GM21423 (cell line): Measurements from ENCODE around the gene AKR1C2.
"Not testable (repeated sequence)": the region's sequence is repeated elsewhere in the genome, so short reads cannot be mapped to it uniquely, and the experiment has no call there.

ENCODE experiments used
- ATAC-seq: cut with Tn5 transposase; IDR thresholded peaks from one replicate; pipeline ENCODE4 v1.9.1; 2021; ENCODE audit warnings: mild to moderate bottlenecking, moderate library complexity; ENCODE audit not compliant: unreplicated experiment

Gene AKR1C2

DNA sequence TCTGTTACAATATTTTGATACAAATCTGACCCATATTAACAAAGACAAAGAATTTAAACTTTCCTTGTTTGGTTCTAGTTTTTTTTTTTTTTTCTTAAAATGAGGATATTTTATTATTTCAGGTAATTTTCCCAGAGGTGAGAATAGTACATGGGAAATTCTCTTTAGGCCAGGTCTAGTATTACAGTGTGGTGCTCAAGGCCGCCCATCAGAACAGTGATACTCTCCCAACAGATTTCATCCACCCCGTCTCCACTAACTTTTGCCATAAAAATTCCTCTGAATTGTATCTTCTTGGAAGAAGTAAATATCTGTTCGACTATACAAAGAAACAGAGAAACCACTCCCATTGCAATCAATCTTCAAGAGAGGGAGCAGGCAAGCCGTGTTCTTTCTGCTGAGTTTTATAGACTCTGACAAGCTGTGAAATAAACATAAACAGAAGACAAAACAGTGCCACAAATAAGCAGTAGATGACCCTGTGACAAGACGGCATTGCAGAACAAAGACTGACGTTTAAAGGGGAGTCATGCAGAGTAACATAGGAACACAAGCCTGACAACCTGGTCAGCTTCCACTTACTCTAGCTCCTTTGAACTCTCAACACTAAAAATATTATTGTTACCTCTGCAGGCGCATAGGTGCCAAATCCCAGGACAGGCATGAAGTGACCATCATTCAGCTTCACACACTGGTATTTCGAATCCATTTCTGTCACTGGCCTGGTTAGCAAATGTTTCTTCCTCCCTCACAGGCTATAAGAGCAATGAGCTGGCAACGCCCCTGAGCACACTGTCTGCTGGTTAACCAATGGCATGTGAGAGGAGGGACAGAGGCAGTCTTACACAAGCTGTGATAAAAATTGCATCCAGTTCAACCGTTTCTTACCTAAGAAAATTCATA is at the start of gene AKR1C2:
AKR1C2 (minus strand) TSS at position 731 of the 903 bp plus-strand sequence; CDS start at position 709, 22 bp downstream.
- not testable (repeated sequence) for ATAC-seq

DNA sequence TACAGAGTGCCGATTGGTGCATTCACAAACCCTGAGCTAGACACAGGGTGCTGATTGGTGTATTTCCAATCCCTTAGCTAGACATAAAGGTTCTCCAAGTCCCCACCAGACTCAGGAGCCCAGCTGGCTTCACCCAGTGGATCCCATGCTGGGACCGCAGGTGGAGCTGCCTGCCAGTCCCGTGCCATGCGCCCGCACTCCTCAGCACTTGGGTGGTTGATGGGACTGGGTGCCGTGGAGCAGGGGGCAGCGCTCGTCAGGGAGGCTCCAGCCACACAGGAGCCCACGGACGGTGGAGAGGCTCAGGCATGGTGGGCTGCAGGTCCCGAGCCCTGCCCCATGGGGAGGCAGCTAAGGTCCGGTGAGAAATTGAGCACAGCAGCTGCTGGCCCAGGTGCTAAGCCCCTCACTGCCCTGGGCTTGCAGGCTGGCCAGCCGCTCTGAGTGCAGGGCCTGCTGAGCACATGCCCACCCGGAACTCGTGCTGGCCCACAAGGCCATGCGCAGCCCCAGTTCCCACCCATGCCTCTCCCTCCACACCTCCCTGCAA is 49.4 kb upstream of the AKR1C2 start:
- not testable (repeated sequence) for ATAC-seq

DNA sequence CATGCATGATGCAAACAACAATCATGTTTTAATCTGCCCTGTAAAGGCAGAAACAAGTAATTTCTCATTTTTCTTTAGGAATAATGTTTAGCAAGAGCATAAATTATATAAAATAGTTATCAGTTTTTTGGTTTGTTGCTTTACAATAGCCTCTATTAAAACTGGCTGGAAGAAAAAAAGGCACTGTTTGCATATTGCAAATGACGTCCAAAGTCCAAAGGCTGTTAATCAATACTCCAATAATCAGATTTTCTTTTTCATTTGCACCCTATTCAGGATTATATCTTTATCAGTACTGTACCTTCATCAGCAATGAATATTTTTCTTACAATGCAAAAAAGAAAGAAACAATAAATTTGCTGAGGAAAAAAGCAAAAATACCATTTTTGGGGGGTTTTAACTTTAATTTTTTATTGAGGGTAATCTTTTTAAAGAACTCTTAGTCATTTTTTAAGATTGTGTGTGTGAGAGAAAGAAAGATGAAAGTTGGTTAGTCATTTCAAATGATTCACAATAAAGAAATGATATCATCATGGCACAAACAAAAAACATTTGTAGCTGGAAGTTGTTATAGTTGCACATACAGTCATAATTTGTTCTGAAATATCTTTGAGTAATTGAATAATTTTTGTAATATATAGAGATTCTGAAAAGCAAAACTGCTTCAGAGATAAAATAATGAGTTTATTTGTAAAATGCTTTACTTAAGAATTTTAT is 44.4 kb upstream of the AKR1C2 start:
- no peak for ATAC-seq

DNA sequence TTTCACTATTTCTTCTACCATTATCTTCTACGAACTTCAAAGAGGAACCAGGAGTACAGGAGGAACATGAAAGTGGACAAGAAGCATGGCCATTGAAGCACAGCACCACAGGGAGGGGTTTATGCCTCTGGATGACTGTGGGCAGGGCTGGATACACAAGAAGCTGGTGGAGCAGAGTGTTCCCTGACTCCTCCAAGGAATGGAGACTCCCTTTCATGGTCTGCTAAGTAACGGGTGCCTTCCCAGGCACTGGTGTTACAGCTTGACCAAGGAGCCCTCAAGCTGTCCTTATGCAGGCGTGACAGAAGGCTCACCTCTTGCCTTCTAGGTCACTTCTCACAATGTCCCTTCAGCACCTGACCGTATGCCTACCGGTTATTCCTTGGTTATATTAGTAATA is 43.4 kb upstream of the AKR1C2 start:
- ATAC-seq, result not testable (repeated sequence)

DNA sequence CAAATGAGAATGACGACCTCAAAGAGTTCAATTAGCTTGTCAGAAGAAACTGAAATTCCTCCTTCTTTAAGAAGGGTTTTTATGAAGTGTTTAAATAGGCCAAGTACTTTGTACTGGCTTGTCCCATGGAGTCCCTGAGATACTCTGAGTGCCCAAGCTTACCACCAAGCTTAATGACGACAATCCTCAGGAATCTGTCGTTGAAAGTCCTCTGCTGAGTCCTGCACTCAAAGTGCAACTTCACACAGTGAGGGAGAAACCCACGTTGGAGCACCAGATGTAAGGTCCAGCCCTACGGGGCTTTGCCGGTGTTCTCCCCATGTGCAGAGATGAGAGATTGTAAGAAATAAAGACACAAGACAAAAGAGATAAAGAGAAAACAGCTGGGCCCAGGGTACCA is 42.8 kb upstream of the AKR1C2 start:
- ATAC-seq, result no peak

DNA sequence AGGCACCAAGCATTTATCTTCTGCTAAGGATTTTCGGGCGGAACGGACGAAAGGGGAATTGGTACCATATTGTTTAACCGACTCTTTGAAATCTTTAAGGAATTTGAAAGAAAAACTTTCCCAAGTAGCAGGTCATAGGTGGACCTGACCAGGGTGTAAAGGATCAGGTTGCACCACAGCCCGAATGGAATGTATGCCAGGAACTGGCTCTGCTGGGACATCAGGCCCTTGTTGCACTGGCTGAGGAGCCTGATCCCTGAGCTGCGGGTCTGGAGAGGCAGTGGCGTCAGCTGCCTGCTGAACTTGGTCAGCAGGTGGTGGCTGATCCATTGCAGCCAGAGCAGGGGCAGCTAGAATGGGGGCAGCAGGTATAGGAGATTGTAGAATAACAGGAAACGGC is 41.4 kb upstream of the AKR1C2 start:
- no peak for ATAC-seq

DNA sequence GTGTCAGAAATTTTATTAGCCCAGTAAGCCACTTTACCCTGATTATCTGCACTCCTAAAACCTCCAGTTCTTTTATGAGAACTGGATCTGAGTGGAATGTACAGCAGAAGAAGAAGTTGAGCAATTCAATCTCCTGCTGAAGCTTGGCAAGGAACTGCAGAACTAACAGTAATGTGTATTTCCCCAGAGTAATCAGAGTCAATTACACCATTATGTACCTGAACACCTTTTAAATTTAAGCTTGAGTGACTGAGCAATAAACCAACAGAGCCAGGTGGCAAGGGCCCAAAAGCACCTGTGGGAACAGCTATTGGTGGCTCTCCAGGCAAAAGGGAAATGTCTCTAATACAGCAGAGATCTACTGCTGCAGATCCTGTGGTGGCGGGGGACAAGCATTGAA is 40.1 kb upstream of the AKR1C2 start:
- no peak for ATAC-seq

DNA sequence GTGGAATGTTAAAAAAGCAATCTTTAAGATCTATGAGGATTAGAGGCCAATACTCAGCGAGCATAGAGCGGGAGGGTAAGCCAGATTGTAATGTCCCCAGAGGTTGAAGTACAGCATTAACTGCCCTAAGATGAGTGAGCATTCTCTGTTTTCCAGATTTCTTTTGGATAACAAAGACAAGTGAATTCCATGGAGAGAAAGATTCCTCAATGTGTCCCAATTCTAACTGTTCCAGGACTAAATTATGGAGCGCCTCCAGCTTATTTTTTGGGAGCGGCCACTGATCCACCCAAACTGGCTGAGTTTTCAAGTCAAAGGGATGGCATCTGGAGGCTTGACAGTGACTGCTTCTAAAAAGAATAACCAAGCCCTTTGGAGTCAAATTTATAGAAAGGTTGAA is 39.3 kb upstream of the AKR1C2 start:
- ATAC-seq, result no peak

DNA sequence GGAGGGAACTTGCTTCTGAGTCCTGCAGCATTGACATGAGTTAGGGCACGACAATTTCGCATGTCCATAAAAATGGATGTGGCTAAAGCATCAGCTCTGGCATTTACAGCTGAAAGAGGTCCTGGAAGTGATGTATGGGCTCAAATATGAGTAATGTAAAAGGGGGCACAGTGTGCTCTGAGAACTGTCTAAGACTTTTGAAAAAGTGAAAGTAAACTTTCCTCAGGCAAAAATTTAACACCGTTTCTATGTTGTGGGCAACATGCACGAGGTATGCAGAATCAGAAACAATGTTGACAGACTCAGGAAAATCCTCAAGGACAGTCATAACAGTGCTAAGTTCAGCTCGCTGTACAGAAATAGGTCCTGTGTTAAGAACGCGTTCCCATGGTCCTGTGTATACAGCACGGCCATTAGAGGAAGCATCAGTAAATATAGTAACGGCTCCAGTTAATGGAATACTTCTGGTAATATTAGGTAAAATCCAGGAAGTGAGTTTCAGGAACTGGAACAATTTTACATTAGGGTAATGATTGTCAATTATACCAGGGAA is 37.9 kb upstream of the AKR1C2 start:
- no peak for ATAC-seq

DNA sequence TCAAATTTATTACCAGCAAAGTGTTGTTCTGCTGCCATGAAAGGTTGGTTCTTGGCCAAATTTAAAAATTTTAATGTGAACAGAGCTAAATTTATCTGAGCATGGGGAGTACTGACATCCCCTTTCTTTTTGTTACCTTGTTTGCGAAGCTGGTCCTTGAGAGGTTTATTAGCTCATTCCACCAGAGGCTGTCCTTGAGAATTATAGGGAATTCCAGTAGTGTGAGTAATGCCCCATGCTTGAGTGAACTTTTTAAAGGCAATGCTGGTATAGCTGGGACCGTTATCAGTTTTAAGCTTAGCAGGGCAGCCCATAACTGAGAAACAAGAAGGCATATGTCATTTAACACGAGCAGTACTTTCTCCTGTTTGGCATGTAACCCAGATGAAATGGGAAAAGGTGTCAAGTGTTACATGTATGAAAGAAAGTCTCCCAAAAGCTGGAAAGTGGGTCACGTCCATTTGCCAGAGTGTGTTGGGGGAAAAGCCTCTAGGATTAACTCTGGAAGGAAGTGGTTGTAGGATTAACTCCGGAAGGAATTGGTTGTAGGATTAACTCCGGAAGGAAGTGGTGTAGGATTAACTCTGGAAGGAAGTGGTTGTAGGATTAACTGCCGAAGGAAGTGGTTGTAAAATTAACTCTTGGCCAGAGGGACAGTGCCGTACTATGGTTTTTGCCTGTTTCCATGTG is 37.3 kb upstream of the AKR1C2 start:
- no peak for ATAC-seq

DNA sequence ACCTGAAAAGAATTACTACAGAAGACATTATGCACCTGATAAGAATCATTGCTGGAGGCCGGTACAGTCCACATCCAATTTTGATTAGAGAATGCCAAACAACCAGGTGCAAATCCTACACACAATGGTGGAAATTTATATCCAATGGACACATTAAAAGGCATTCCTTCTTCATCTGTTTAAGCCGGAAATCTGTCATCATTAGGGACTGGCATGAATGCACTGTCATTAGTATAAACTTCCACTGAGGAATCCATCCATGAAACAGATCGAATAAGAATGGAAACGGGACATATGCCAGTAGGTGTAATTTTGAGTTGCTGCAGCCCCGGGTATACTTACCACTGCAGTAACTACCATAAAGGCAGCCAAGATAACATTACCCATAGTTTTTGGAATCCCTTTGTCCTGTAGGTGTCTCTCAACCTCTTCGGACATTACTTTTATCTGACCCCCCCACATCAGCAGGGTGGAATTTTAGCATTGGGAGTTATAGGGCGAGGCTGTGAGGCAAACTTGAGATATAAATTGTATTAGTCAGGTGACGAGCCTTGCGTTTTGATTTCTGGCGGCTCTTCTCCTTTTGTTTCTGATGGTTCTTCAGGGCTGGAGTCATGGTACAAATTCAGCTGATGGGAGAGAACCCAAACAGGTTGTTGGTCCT is 36.5 kb upstream of the AKR1C2 start:
- no peak for ATAC-seq

DNA sequence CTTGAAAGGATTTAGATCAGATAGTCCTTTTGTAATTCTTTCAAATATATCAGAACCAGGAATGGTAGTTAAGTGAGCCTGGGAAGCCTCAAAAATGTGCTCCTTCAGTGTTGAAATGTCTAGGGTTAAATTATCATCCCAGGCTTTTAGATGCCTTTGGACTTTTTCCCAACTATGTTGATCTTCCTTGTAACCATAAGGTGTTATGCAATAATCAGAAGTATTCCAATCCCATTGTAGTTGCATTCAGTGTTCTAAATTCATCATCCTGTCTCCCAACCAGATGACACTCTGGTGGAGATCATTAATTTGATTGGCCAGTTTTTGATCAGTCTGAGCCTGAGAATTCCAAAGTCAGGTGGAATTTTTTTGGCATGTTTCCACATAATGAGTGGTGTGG is 35.1 kb upstream of the AKR1C2 start:
- no peak for ATAC-seq

DNA sequence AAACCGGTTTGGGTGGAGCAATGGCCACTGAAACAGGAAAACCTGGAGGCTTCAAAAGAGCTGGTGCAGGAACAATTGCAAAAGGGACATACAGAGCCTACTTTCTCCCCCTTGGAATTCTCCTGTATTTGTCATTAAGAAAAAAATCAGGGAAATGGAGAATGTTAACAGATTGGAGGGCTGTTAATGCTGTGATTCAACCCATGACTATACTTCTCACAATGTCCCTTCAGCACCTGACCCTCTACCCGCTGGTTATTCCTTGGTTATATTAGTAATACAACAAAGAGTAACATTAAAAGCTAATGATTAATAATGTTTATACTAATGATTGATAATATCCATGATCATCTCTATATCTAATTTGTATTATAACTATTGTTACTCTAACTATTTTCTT is 34.4 kb upstream of the AKR1C2 start:
- no peak for ATAC-seq

DNA sequence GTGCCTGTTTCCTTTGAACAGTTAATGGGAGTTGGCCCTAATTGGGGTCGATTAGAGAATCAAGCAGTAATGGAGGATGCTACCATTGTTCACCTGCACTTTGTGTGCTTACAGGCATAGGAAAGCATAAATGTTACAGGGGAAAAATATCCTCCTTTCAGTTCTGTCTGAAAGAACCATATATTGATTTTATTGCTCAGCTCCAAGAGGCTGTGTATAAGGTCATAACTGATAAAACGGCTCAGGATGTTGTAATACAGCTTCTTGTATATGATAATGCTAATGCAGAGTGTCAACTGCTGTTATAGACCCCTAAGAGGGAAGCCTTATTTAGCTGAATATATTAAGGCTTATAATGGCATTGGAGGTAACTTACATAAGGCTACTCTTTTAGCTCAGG is 32.9 kb upstream of the AKR1C2 start:
- ATAC-seq, result no peak

DNA sequence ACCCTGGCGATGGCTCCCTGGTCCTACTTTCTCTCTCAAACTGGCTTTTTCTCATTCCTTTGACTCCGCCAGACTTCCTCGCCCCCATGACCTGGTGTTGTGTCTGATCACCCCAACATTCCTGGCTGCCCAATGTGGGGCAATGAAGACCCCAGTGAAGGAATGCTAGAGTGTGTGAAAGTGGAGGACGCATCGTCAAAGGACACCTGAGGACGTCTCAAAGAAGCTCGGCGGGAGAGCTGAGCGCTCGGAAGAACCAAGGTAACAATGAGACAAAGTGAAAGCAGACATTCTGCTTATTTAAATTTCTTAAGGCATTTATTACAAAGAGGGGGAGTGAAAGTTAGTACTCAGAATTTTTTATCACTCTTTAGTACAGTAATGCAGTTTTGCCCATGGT is 31.7 kb upstream of the AKR1C2 start:
- no peak for ATAC-seq

DNA sequence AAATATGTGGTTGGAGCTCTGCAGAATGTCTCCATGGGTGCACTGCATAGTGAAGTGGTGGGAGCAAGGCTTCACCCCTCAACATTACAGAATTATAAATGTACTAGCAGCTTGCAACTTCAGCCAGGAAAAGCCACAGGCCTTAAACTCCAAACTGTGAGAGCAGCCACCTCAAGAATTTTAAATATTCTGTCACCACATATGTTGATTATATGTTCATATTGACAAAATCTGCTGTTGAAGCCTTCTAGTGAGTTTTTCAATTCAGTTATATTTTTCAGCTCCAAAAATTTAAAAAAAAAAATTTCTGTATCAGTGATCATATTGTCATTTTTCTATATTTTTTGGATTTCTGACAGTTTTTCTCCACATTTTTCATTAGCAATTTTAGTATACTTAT is 30.9 kb upstream of the AKR1C2 start:
- ATAC-seq, result no peak

DNA sequence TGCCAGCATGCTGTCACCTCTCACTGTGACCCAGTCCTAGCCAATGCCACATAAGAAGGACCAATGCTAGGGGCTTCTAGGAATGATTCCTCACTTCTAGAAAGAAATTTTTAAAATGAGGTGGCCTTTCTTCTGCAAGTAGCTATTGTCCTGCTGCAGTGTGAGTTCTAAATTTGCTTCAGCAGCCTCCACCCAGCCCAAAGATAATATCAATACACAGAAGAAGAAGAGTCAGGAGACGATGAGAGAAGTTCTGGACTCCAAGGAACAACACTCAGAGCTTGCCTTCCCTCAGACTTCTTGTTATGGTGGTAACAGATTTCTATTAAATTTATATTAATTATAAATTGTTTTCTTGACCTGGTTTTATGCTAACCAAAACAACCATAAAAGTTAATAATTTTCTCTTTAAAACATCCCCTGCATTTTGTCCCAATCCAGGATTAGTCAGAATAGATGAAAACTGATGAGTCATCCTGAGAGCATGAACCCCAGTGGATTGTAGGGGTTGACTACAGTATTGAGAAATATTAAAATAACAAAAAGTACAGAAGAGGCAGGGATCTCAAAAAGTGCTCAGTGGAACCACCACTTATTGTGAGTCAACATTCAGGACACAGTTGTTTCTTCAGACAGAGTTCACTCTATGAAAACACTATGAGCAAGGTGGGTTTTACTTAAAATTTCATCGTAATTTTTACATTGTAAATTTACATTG is 29.6 kb upstream of the AKR1C2 start:
- ATAC-seq, result no peak

DNA sequence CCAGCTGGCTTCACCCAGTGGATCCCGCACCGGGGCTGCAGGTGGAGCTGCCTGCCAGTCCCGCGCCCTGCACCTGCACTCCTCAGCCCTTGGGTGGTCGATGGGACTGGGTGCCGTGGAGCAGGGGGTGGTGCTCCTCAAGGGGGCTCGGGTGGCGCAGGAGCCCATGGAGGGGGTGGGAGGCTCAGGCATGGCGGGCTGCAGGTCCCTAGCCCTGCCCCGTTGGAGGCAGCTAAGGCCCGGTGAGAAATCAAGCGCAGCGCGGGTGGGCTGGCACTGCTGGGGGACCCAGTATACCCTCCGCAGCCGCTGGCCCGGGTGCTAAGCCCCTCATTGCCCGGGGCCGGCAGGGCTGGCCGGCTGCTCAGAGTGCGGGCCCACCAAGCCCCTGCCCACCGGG is 28.8 kb upstream of the AKR1C2 start:
- ATAC-seq, result not testable (repeated sequence)

DNA sequence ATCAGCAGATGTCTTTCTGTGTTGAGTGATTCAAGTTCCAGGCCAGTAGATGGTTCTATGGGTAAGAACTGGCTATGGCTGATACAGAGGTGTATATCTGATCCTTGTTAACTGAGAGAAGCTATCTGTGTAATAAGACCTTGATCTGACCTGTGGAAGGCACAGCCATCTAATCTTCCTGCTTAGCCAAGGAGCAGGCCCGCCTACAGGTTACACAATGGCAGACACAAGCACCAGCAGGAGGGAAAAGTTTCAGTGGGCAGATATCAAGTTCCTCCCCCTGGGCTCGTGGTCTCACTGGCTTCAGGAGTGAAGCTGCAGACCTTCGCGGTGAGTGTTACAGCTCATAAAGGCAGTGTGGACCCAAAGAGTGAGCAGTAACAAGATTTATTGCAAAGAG is 27.9 kb upstream of the AKR1C2 start:
- not testable (repeated sequence) for ATAC-seq

DNA sequence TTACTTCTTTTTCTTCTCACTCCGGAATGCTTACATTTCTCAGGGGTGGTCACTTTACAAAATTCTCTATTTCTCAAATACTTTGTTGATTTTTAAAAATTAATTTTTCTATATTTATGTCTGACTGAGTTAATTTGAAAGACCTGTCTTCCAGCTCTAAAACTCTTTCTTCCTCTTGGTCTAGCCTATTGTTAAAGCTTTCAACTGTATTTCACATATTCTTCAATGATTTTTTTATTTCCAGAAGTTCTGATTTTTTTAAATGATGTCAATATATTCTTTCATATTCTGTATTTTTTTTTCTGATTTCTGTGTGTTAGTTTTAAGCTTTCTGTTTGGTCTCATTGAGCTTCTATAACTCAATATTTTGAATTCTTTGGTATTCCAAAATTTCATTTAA is 27.3 kb upstream of the AKR1C2 start:
- ATAC-seq, result no peak
